CD4-positive, alpha-beta T cell treated with Interleukin-6 for 4 hours (primary cell): Measurements from ENCODE around the gene YY1AP1.
"Not testable (repeated sequence)": the region's sequence is repeated elsewhere in the genome, so short reads cannot be mapped to it uniquely, and the experiment has no call there.

Experiments used
- DNase-seq: peaks from one replicate; pipeline ENCODE4 v3.0.0-alpha.2; 2020; ENCODE audit warnings: mixed read lengths

Gene YY1AP1

GRCh38 chr1:155695608-155696007, 7.0 kb upstream of the YY1AP1 start:
- DNase-seq = no peak

- no peak for DNase-seq
Measured at GRCh38 chr1:155695072-155695471, 6.5 kb upstream of the YY1AP1 start.

- no peak for DNase-seq
Measured at GRCh38 chr1:155694167-155694566, 5.6 kb upstream of the YY1AP1 start.

- no peak for DNase-seq
Measured at GRCh38 chr1:155691992-155692528, 3.5 kb upstream of the YY1AP1 start.

GRCh38 chr1:155689081-155689607, 570 bp upstream of the YY1AP1 start, which contains the start of gene DAP3:
TSS of gene DAP3 (plus strand) at chr1:155689091. CDS start at chr1:155709780, 20,689 bp downstream.
- DNase-seq = not testable (repeated sequence)

GRCh38 chr1:155687705-155688323, 760 bp downstream of the YY1AP1 start:
- DNase-seq = not testable (repeated sequence)

GRCh38 chr1:155681776-155682175, 6.8 kb downstream of the YY1AP1 start:
- DNase-seq = no peak

GRCh38 chr1:155680531-155680930, 8.0 kb downstream of the YY1AP1 start:
- DNase-seq = no peak

GRCh38 chr1:155678992-155679391, 9.6 kb downstream of the YY1AP1 start:
- not testable (repeated sequence) for DNase-seq

- no peak for DNase-seq
Measured at GRCh38 chr1:155678027-155678426, 10.5 kb downstream of the YY1AP1 start.

- DNase-seq = no peak
Measured at GRCh38 chr1:155673003-155673402, 15.6 kb downstream of the YY1AP1 start.

GRCh38 chr1:155671750-155672149, 16.8 kb downstream of the YY1AP1 start:
- DNase-seq = no peak

- DNase-seq = no peak
Measured at GRCh38 chr1:155669233-155670162, 19.1 kb downstream of the YY1AP1 start.

GRCh38 chr1:155661239-155661638, 27.3 kb downstream of the YY1AP1 start:
- not testable (repeated sequence) for DNase-seq

GRCh38 chr1:155657463-155657862, 31.1 kb downstream of the YY1AP1 start:
- DNase-seq = no peak

GRCh38 chr1:155652951-155653350, 35.6 kb downstream of the YY1AP1 start:
- DNase-seq = no peak

GRCh38 chr1:155651861-155652661, 36.5 kb downstream of the YY1AP1 start:
- no peak for DNase-seq

- no peak for DNase-seq
Measured at GRCh38 chr1:155650231-155650757, 38.3 kb downstream of the YY1AP1 start.

- no peak for DNase-seq
Measured at GRCh38 chr1:155649676-155650075, 38.9 kb downstream of the YY1AP1 start.

GRCh38 chr1:155648207-155649147, 40.1 kb downstream of the YY1AP1 start:
- DNase-seq = no peak

- DNase-seq = no peak
Measured at GRCh38 chr1:155646307-155646706, 42.3 kb downstream of the YY1AP1 start.
